Measurements from ENCODE around the gene FGF18. TPM values are rescaled to one million over a fixed set of nuclear protein-coding genes. Genes with fewer than 3 reads are reported as not detected.

FGF18 gene
- total RNA-seq, 1 experiment from 2014 or later = 0.94 TPM

DNA sequence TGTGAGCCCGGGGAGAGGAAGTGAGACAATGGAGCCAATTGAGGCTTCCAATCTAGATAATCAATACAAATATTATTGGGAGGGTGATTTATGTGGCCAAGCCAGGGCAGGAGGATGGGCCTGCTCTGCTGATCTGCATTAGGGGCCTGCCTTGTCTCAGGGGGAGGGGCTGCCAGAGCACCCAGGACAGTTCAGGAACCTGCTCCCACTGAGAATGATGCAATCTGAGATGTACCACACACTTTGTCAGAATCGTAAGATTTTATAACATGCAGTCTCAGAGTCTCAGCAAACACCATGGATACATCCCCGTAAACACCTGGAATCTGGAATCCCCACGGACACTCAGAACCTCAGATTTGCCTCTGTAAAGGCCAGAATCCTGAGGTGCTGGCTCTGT, 19.3 kb downstream of the FGF18 start:
- Histone ChIP-seq H3K79me1 (ENCODE audit: insufficient read depth, low read depth, low read length, poor library complexity, severe bottlenecking) (no peaks in the 10 kb centered on the region), H3K27me3 (ENCODE audit: insufficient read depth, low read length) (no peaks in the 10 kb centered on the region), H2BK5ac (ENCODE audit: insufficient read length, low read length) (no peak overlapping the region), H3K4ac (ENCODE audit: low read depth, low read length) (no peak overlapping the region), H4K5ac (ENCODE audit: insufficient read length, low read depth, low read length) (no peak overlapping the region), H4K20me1 (ENCODE audit: control insufficient read depth, insufficient read depth, insufficient read length) (no peaks in the 10 kb centered on the region), H3K79me2 (ENCODE audit: insufficient read depth, low read length) (no peaks in the 10 kb centered on the region), H3K9ac (ENCODE audit: extremely low read depth, insufficient read length, low read length) (no peak overlapping the region), H3K4me1 (ENCODE audit: insufficient read depth, low read length) (peaks cover 7% of the 10 kb centered on the region; the same call in 1 of the 2 replicates), H3T11ph (ENCODE audit: low read length) (no peak overlapping the region), H3K23ac (ENCODE audit: insufficient read length, low read depth, low read length) (no peak overlapping the region), H2AFZ (ENCODE audit: low read length) (no peak overlapping the region), H2BK12ac (ENCODE audit: insufficient read length, low read depth, low read length) (no peak overlapping the region), H3K56ac (ENCODE audit: insufficient read length, low read depth, low read length) (no peak overlapping the region), H4K91ac (ENCODE audit: insufficient read length, low read depth, low read length) (no peak overlapping the region), H2BK120ac (ENCODE audit: low read depth, low read length, poor library complexity, severe bottlenecking) (no peak overlapping the region), H3K23me2 (ENCODE audit: insufficient read length, low read depth, low read length, poor library complexity, severe bottlenecking) (no peaks in the 10 kb centered on the region), H3K14ac (ENCODE audit: insufficient read depth, low read length) (no peak overlapping the region), H3K18ac (ENCODE audit: insufficient read length, low read depth, low read length) (no peak overlapping the region), H2BK20ac (ENCODE audit: low read depth, low read length, poor library complexity, severe bottlenecking) (no peak overlapping the region), H3K4me2 (ENCODE audit: insufficient read depth, insufficient read length, low read length) (no peak overlapping the region), H2BK15ac (ENCODE audit: low read depth, low read length) (no peak overlapping the region), H3K9me3 (ENCODE audit: control insufficient read depth, low read depth, low read length) (no peaks in the 10 kb centered on the region), H2AK5ac (ENCODE audit: insufficient read length, low read length) (no peak overlapping the region), H3K27ac (ENCODE audit: insufficient read length, low read depth, low read length) (no peak overlapping the region), H4K8ac (replicated peaks; ENCODE audit: insufficient read length, low read depth, low read length) (no peak overlapping the region)
- TF ChIP-seq, protein P1, sequence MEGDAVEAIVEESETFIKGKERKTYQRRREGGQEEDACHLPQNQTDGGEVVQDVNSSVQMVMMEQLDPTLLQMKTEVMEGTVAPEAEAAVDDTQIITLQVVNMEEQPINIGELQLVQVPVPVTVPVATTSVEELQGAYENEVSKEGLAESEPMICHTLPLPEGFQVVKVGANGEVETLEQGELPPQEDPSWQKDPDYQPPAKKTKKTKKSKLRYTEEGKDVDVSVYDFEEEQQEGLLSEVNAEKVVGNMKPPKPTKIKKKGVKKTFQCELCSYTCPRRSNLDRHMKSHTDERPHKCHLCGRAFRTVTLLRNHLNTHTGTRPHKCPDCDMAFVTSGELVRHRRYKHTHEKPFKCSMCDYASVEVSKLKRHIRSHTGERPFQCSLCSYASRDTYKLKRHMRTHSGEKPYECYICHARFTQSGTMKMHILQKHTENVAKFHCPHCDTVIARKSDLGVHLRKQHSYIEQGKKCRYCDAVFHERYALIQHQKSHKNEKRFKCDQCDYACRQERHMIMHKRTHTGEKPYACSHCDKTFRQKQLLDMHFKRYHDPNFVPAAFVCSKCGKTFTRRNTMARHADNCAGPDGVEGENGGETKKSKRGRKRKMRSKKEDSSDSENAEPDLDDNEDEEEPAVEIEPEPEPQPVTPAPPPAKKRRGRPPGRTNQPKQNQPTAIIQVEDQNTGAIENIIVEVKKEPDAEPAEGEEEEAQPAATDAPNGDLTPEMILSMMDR (conservative IDR thresholded peaks at IDR 0.05) = no peak
- no peak overlapping the region for H3K4me3 Mint-ChIP-seq
- H3K36me3 Mint-ChIP-seq (ENCODE audit: insufficient read depth in 1 of 3, low read depth in 3 of 3) = peaks cover 0 to 3% (median 0%) of the 10 kb centered on the region in 3 experiments; a peak in 2 of 7 replicates
- peaks cover 6% of the 10 kb centered on the region for H3K27me3 Mint-ChIP-seq (ENCODE audit: low read depth)
- no peaks in the 10 kb centered on the region for H3K9me3 Mint-ChIP-seq
- H3K27ac Mint-ChIP-seq = peak overlapping the region in 1 of 3 experiments; percentile 77; a peak in 1 of 7 replicates
- peaks cover 27 to 44% of the 10 kb centered on the region in 2 experiments for H3K4me1 Mint-ChIP-seq
- WGBS (ENCODE audit: extremely low coverage, insufficient read length, low lambda C conversion rate) = no CpG with 5 or more reads among the region's 4 CpGs
- DNase-seq = no peak
